HG03139 (cell line): ENCODE measurements around the gene LZTR1.
"Not testable (repeated sequence)": the region's sequence is repeated elsewhere in the genome, so short reads cannot be mapped to it uniquely, and the experiment has no call there.

ENCODE experiments used
- ATAC-seq: cut with Tn5 transposase; IDR thresholded peaks from one replicate; pipeline ENCODE4 v1.9.1; 2021; ENCODE audit not compliant: unreplicated experiment

The LZTR1 gene

DNA sequence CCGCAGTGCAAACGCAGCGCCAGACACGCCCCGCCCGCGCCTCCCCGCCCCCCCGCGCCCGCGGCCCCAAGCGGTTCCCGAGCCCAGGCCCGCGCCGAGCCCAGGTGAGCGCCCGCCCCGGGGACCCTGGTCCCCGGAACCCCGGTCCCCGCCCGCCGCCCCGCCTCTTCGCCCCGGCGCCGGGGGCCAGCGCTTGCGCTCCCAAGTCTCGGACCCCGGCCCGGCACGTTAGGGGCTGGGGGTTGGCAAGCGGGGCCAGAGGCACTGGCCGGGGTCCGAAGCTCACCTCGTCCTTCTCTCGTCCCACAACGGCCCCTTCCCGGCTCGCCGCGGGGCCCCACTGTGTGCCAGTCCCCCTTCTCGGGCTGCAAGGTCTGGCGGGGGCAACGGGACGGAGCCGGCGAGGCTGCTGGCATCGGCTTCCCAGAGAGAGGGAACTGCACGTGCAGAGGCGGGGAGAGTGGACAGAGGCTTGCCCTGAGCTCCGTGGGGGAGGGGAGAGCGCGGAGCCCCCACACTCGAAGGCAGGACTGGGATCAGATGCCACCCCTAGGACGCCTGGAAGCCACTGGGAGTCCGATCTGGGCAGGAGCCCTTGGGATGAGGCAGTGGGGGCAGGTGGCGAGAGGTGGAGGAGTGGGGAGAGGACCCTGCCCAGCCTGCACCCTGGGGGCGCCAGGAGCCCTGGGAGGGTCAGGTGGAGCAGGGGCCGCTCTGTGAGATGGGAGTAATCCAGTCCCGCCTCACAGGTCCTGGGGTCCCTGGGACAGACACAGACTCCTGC lies 16.8 kb upstream of the LZTR1 start:
- no peak for ATAC-seq

- ATAC-seq = no peak
Observed at GRCh38 chr22:20965888-20966855, 15.9 kb upstream of the LZTR1 start.

DNA sequence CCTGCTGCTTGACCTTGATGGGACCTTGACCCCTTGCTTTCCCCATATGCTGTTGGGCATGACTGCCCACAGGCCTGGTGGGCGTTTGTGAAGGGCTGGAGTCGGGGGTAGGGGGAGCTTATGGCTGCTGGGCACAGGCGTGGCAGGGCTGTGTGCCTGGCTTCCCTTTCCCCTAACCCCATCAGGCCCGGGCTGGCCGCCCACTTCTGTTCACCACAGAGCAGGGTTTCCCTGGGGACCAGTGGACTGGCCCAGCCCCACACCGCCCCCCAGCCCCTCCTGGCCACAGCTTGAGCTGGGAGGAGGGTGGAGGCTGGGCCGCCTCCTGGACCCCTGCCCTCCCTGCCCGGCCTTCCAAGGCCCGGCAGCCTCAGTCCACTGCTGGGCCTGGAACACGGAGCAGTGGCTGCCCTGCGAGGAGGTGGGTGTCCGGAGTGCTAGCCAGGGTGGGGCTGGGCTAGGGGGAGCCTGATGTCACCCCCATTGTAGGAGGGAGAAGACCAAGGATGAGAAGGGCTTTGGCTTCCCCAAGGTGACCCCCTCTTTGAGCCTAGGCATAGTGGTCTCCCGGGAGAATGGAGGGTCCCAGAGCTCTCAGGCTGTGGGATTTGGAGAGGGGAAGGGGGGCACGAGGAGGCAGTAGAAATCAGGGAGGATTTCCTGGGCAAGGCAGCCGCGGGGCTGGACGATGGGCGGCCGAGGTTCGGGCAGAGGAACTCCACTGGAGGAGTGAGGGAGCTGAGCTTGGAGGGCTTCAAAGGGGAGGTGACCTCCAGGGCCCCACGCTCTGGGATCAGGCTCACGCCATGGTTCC lies 15.0 kb upstream of the LZTR1 start, which contains the start of gene AIFM3:
AIFM3 (plus strand) TSS at position 373 of the 814 bp plus-strand sequence. CDS start 690 bp downstream, outside the sequence.
- no peak for ATAC-seq

DNA sequence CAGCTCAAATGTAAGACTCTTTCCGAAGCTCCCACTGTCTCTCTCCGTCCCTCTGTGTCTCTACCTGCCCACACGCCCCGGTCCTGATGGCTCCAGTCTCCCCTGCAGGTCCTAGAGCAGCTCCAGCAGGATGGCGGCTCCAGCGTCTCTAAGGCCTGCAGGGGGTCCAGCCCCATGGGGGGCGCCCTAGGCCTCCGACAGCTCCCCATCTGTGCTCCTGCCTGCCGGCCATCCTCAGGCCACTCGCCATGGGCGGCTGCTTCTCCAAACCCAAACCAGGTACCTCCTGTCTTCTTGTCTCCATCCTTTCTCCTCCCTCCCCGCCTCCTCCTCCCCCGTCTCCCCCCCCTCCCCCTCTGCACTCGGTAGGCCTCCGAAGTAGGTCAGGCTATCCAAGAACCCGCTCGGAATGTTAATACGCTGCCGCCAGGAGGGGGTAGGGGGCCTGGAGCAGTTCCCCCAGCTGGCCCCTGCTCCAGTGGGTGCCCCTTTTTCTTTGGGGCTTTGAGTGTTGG lies 14.3 kb upstream of the LZTR1 start:
- no peak for ATAC-seq

DNA sequence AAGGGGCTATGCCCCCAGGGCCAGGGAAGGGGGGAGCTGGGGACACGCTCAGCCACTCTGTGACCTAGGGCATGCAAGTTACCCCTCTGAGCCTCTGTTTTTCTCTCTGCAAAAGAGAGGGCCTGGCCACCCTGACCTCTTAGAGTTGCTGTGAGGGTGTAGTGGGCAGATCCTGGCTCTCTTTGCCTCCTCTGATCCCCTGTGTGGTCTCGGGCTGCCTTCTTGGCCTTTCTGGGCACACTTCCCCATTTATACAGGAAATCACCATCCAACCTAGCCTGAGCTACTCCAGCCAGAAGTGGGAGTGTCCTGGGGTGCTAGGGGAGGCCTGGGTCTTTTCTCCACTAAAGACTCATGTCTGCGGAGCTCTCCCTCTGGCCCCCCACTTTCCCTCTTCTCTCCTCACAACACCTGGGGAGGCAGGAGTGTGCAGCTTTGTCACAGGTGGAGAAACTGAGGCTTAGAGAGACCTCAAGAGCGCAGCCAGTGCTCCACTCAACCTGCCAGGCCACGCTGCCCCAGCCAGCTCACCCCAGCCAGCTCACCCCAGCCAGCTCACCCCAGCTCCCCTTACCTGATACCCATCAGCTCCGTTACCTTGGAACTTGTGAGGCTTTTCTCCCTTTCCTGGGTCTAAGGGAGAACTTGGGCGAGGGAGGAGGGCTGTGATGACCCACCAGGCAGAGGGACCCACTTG lies 13.7 kb upstream of the LZTR1 start:
- ATAC-seq = no peak

DNA sequence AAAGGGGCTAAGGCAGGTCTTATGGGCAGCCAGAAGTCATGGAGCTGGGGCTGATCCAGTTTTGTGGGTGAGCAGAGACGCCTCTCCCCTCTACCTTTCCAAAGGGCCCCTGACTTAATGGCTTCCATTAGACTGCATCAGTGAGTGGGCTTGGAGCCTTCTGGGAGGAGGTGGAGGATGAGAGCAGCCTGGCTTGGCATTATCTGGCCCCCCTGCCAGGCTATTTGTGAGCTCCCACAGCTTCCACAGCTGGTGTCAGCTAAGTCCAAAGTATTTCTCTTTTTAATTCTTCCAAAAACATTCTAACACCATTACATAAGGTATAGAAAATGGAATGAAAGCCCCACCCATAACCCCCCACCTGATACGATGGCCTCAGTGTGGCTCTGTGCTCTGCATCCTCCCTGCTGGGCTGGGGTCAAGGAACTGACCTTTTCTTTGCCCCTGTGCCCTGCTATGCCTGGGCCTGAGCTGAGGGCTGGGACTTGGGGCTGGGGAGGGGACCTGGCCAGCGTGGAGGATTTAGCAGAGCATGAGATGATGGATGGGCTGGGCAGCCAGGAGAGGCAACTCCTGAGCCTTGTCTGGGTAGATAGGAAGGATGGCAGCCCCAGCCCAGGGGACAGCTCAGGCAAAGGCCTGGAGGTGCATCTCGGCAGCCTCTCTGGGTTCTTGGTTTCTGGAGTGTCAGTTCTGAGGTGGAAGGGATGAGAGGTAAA lies 11.0 kb upstream of the LZTR1 start:
- no peak for ATAC-seq

DNA sequence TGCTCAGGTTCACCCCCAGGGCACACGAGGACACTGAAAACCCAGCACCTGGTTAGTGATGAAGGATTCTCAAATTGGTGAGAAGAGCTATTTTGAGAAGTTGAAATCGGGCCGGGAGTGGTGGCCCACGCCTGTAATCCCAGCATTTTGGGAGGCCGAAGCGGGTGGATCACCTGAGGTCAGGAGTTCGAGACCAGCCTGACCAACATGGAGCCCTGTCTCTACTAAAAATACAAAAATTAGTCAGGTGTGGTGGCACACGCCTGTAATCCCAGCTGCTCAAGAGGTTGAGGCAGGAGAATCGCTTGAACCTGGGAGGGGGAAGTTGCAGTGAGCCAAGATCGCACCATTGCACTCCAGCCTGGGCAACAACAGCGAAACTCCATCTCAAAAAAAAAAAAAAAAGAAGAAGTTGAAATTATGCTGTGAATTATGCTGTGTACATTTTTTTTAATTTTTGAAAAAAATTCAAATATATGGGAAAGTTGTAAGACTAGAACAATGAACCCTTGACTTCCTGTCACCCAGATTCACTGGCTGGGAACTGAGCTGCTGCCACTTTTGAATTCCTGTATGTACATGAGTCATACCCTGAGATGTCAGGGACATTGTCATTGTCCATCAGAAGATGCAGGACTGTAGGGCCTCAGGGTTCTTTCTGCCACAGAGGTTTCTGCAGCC lies 9.9 kb upstream of the LZTR1 start:
- ATAC-seq = not testable (repeated sequence)

GRCh38 chr22:20972933-20973577 lies 9.0 kb upstream of the LZTR1 start:
- no peak for ATAC-seq

DNA sequence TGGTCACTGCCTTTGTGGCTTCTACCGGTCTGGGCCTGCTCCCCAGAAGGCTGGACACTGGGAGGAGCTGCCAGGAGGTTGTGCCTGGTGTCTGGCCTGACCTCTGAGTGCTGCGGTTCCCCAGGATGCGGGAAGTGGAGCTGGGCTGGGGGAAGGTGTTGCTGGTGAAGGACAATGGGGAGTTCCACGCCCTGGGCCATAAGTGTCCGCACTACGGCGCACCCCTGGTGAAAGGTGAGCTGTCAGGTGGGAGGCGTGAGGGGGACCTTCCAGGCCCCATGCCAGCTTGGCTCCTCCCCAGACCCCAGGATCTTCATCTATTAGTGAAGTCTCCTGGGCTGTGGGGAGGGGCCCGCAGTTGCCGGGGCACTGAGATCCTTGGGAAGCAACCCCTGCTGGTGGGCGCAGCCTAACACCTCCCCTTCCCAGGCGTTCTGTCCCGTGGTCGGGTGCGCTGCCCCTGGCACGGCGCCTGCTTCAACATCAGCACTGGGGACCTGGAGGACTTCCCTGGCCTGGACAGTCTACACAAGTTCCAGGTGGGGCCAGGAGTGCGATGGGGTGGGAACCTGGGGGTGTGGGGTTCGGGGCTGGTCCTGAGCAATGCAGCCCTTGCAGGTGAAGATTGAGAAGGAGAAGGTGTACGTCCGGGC lies 8.3 kb upstream of the LZTR1 start:
- ATAC-seq = no peak

- ATAC-seq = no peak
Observed at GRCh38 chr22:20974336-20974955, 7.7 kb upstream of the LZTR1 start.

DNA sequence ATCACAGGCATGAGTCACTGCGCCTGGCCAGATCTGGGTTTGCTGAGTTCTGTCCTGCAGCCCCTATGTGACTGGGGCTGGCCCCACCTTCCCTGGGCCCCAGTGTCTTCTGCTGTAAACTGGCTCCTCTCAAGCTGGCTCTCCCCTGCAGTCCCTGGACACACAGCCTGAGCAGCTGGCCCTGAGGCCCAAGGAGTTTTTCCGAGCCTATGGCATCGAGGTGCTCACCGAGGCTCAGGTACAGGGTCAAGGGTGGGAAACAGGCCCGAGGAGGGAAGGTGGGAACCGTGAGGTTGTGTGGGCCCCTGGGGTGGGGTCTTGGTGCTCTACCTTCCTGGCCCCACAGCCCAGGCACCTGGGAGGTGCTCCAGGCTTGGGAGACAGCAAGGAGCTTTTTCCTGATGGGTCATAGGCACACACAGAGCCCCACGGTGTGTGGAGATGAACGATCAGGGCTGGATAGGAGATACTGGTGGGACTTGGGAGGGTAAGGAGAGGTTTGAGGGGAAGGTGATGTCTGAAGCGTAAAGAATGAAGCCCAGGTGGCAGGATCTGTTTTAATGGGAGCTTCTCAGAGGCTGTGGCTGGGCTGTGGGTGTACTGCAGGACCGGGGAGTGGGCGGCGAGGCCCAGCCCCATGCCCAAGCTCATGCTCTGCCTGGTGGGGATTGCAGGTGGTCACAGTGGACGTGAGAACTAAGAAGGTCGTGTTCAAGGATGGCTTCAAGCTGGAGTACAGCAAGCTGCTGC lies 6.4 kb upstream of the LZTR1 start:
- no peak for ATAC-seq

DNA sequence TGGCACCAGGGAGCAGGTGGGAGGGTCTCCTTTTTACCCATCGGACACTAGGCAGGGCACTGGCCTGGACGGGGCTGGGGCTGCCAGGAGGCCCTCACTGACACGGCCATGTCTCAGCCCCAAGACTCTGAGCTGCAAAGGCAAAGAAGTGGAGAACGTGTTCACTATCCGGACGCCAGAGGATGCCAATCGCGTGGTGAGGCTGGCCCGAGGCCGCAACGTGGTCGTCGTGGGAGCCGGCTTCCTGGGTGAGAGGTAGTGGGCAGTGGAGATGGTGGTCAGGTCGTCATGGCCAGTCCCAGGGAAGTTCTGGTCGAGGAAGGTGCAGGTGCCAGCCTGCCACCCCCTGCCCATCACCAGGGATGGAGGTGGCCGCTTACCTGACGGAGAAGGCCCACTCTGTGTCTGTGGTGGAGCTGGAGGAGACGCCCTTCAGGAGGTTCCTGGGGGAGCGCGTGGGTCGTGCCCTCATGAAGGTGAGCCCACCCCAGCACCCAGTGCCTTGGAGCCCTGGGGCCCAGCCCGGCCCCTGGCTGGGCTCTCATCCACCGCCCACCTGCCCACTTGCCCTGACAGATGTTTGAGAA lies 5.7 kb upstream of the LZTR1 start:
- ATAC-seq = no peak

DNA sequence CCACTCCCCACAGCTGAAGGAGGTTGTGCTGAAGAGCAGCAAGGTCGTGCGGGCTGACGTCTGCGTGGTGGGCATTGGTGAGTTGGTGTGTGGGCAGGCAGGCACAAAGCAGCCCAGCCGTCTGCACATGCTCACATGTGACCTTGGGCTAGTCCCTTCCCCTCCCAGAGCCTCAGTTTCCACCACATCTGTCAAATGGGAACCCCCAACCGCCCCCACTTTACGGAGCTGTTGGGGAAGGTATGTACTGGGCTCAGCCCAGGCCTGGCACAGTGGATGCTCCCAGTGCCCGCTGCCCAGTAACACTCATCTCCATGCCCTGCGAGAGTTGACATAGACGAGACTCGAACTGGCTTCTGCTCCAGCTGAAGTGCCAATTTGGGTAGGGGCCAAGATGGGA lies 5.1 kb upstream of the LZTR1 start:
- ATAC-seq = no peak

DNA sequence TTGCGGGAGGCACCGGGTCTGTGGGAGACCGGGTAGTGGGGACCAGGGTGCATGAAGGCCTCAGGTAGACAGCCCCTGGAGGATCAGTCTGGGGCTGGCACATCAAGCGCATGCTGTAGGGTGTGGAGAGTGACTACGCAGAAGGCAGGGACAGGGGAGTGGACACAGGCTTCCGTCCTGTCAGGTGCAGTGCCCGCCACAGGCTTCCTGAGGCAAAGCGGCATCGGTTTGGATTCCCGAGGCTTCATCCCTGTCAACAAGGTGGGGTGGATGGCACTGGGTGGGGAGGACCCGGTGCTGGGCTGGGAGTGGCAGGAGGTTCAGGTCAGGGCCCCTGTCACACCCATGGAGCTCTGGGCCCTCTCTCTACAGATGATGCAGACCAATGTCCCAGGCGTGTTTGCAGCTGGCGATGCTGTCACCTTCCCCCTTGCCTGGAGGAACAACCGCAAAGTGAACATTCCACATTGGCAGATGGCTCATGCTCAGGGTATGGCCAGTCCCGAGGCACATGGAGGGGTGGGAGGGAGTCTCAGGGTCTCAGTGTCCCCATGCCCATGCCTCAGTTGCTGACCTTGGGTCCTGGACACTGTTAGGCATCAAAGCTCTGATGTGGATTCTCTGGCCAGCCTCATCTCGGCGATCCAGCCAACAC lies 4.5 kb upstream of the LZTR1 start:
- ATAC-seq = no peak

DNA sequence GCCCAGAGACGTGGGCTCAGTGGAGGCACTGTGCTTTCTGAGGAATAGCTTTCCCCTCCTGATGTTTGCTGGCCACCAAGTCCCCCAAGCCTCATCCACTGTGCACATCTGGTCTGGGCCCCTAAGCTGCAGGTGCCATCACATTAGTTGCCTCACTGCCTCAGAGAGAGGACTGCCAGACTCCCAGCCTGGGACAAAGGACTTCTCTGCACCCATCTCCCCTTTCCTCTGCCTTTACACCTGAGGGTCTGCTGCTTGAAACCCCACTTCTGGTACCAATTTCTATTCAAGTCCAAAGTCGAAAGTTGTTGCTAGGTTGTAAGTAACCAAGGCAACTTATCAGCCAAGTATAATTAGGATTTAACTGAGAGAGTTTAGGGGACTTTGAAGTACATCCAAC lies 3.7 kb upstream of the LZTR1 start:
- no peak for ATAC-seq

GRCh38 chr22:20979243-20979809 lies 2.8 kb upstream of the LZTR1 start:
- ATAC-seq = no peak
